K562 (cell line): Measurements from ENCODE around the gene MMP26. TPM values are rescaled to one million over a fixed set of nuclear protein-coding genes. Genes with fewer than 3 reads are reported as not detected.
"Not testable (repeated sequence)": the region's sequence is repeated elsewhere in the genome, so short reads cannot be mapped to it uniquely, and the experiment has no call there.

Source experiments
- ATAC-seq: fragments of 200-7000 bp; cut with Tn5 transposase; 3 replicates; pipeline ENCODE4 v1.9.1; 2020; ENCODE audit warnings: moderate library complexity
- BruUV-seq: library from RNA; stranded (reverse); fragments of 400-500 nt; replicated peaks from 2 replicates; lab custom pipeline; 2021; lab: Mats Ljungman, UMichigan
- CTCF ChIA-PET: fragments of 300-600 bp; formaldehyde crosslinking; extraction: SDS; loops from one replicate; lab custom pipeline; 2021; ENCODE audit warnings: low intra/inter-chr PET ratio; lab: Yijun Ruan, JAX
- POLR2A ChIA-PET: fragments of 300-600, 350-650 bp; sonication (Branson Sonifier 250); formaldehyde crosslinking; extraction: SDS; loops from one replicate; lab custom pipeline; 2021; ENCODE audit warnings: antibody characterized with exemption, inconsistent platforms; lab: Yijun Ruan, JAX
- DNase-seq, 4 experiments: peaks; one replicate each; pipeline versions ENCODE4 v3.0.0 to v3.0.0-alpha.2; 2011 to 2018; ENCODE audit warnings: low spot score in 3 of 4, mixed read lengths in 3 of 4; ENCODE audit errors: extremely low read depth in 1 of 4
- FAIRE-seq: peaks from 2 replicates; lab custom pipeline; 2011; peaks lifted over from hg19 to GRCh38; lab: Jason Lieb, UNC
- H2AFZ ChIP-seq: 2 replicates; pipeline ENCODE4 v1.6.0; 2011; ENCODE audit warnings: low read depth, low read length, control low read depth, inconsistent platforms
- H3K27ac ChIP-seq: fragments of 200-600 bp; 3 replicates; pipeline ENCODE4 v1.8.0; 2011; ENCODE audit warnings: low read depth, mild to moderate bottlenecking, control low read depth, inconsistent platforms, low read length, moderate library complexity, mixed read lengths; ENCODE audit errors: extremely low read depth
- H3K27me3 ChIP-seq, 2 experiments: fragments of 300-600 bp in 1 of 2; 2 replicates in 1 of 2; 3 replicates in 1 of 2; pipeline versions ENCODE4 v1.6.0 to v1.8.0; 2011; ENCODE audit warnings: inconsistent platforms in 2 of 2, low read length in 2 of 2, mild to moderate bottlenecking in 1 of 2, mixed read lengths in 1 of 2, moderate library complexity in 1 of 2; ENCODE audit not compliant: control insufficient read depth in 2 of 2, insufficient read depth in 2 of 2
- H3K36me3 ChIP-seq: fragments of 300-600 bp; 3 replicates; pipeline ENCODE4 v1.8.0; 2011; ENCODE audit warnings: mild to moderate bottlenecking, low read length, inconsistent platforms; ENCODE audit not compliant: control insufficient read depth, insufficient read depth
- H3K4me1 ChIP-seq, 2 experiments: fragments of 200-600 bp in 1 of 2; replicated peaks in 1 of 2; 2 replicates in 1 of 2; 3 replicates in 1 of 2; pipeline versions ENCODE4 v1.5.1 to v1.8.0; 2011; ENCODE audit warnings: inconsistent platforms in 2 of 2, low read length in 2 of 2, mild to moderate bottlenecking in 1 of 2, mixed read lengths in 1 of 2, moderate library complexity in 1 of 2; ENCODE audit not compliant: control insufficient read depth in 2 of 2, insufficient read depth in 2 of 2
- H3K4me2 ChIP-seq: 2 replicates; pipeline ENCODE4 v1.6.1; 2011; ENCODE audit warnings: low read length, control low read depth, inconsistent platforms, mixed read lengths; ENCODE audit not compliant: insufficient read depth
- H3K4me3 ChIP-seq: fragments of 200-600 bp; sonication (generic), shearing (Covaris generic); 2 replicates; pipeline ENCODE4 v1.5.1; 2016; ENCODE audit warnings: control low read depth, inconsistent platforms
- H3K79me2 ChIP-seq: fragments of 200-600 bp; 3 replicates; pipeline ENCODE4 v1.8.0; 2011; ENCODE audit warnings: low read length, inconsistent platforms; ENCODE audit not compliant: control insufficient read depth, insufficient read depth
- H3K9ac ChIP-seq, 2 experiments: 2 replicates each; pipeline versions ENCODE4 v1.6.0 to v1.6.1; 2011; ENCODE audit warnings: low read depth in 2 of 2, low read length in 2 of 2, control low read depth in 1 of 2, inconsistent platforms in 1 of 2, mild to moderate bottlenecking in 1 of 2, mixed read lengths in 1 of 2; ENCODE audit not compliant: insufficient read depth in 1 of 2
- H3K9me1 ChIP-seq: one replicate; pipeline ENCODE4 v1.6.0; 2011; ENCODE audit warnings: inconsistent platforms, mild to moderate bottlenecking, low read length, moderate library complexity; ENCODE audit not compliant: control insufficient read depth, insufficient read depth
- H3K9me3 ChIP-seq: replicated peaks from 2 replicates; pipeline ENCODE4 v1.5.1; 2011; ENCODE audit warnings: low read depth, low read length, inconsistent platforms; ENCODE audit not compliant: control insufficient read depth, insufficient read depth
- H4K20me1 ChIP-seq: replicated peaks from 2 replicates; pipeline ENCODE4 v1.6.1; 2011; ENCODE audit warnings: low read length, inconsistent platforms, mixed read lengths; ENCODE audit not compliant: control insufficient read depth, insufficient read depth
- CTCF ChIP-seq, 3 experiments: IDR thresholded peaks in 2 of 3; conservative IDR thresholded peaks in 1 of 3; 2 replicates each; pipeline ENCODE4 v1.5.1; 2011 to 2012; ENCODE audit warnings: low read length in 3 of 3, mild to moderate bottlenecking in 3 of 3, control low read depth in 2 of 3, improper control_type of control experiment in 1 of 3, inconsistent platforms in 1 of 3, low read depth in 1 of 3, mixed read lengths in 1 of 3, moderate library complexity in 1 of 3; ENCODE audit not compliant: insufficient read depth in 2 of 3
- WGBS: fragments of 100-300 bp; shearing (Covaris generic); methylation state at CpG from one replicate; pipeline ENCODE4 v1.1.6; 2016; ENCODE audit warnings: low coverage, mixed read lengths; ENCODE audit not compliant: insufficient coverage; ENCODE audit errors: missing lambda C conversion rate; 5-methylcytosine and 5-hydroxymethylcytosine counted together
- in situ Hi-C: fragments of 300-500 bp; cut with MboI; formaldehyde crosslinking; loops from 4 replicates; pipeline ENCODE4 v1.15.0; 2018; ENCODE audit warnings: inconsistent platforms, mixed read lengths
- intact Hi-C: fragments of 100-400 bp; cut with micrococcal nuclease; formaldehyde crosslinking; loops from 2 replicates; pipeline ENCODE4 v1.14.2; 2022
- polyA plus RNA-seq, 8 experiments: library from polyadenylated mRNA; depleted of rRNA in 4 of 8; stranded (reverse) in 5 of 8; unstranded in 3 of 8; fragments of >200 nt; fragmentation: Nextera tagmentation in 2 of 8; fragmentation: Illumina TruSeq in 1 of 8; extraction: Ambion mirVana in 2 of 8; extraction: Trizol in 1 of 8; gene quantifications; 2 replicates each; pipeline versions ENCODE4 v1.2.1 to v1.2.3, GENCODE V29; 2011 to 2014; ENCODE audit warnings: inconsistent platforms in 1 of 8, missing spikeins in 1 of 8
- total RNA-seq, 7 experiments: library from RNA; depleted of rRNA in 6 of 7; stranded (reverse); fragments of >200 nt in 6 of 7; fragmentation: Illumina TruSeq in 2 of 7; extraction: Trizol in 2 of 7; gene quantifications; 2 replicates each; pipeline versions ENCODE4 v1.2.1 to v1.2.3, GENCODE V29; 2011 to 2021; ENCODE audit warnings: low replicate concordance in 1 of 7

MMP26 gene
- total and polyA plus RNA-seq, 9 of the 15 experiments (the other 6 are each of a cell fraction or from before 2014, with no cell fraction given): not detected

- in situ Hi-C loops, H3K9me3 ChIP-seq, H2AFZ ChIP-seq, H3K36me3 ChIP-seq, FAIRE-seq, BruUV-seq, H3K4me2 ChIP-seq, H4K20me1 ChIP-seq, POLR2A ChIA-PET, H3K4me3 ChIP-seq, H3K4me1 ChIP-seq, H3K9me1 ChIP-seq, H3K9ac ChIP-seq, CTCF ChIA-PET, ATAC-seq: not testable (repeated sequence)
- intact Hi-C loops: loop anchor here (5.0 to 10.0 kb wide), 2 partner anchors 86 to 272 kb away; partner anchors contain the start of genes OR51D1 and OR51L1
- peaks cover 0 to 31% of the 10 kb centered on the region in 2 experiments for H3K27me3 ChIP-seq
- under 1% methylated on average over 30 of the region's 33 CpGs for WGBS
- peak in 1 of 4 experiments; percentile 20 for DNase-seq
- TF ChIP-seq CTCF (IDR thresholded peaks at IDR 0.05 in 2 of 3, conservative IDR thresholded peaks at IDR 0.05 in 1 of 3; ENCODE audit: insufficient read depth in 2 of 3, low read depth in 1 of 3, low read length in 3 of 3): peak; percentile 30 to 38 (median 31); a peak in 5 of 6 replicates
- TF ChIP-seq, all 486 proteins: peak for 1; not testable (repeated sequence) for 485
- not testable (repeated sequence) for H3K79me2 ChIP-seq, H3K27ac ChIP-seq
Observed at GRCh38 chr11:4722616-4723534, 18.3 kb downstream of the MMP26 start.
